CD14-positive monocyte (primary cell): ENCODE data around the gene TMEM238. TPM values are rescaled to one million over a fixed set of nuclear protein-coding genes. Genes with fewer than 3 reads are reported as not detected.
A peak's percentile ranks its signal among the peaks of the same experiment; 100 is the strongest.

Experiments used
- DNase-seq, 3 donors: peaks; one replicate each; pipeline ENCODE4 v3.0.0-alpha.2; 2011 to 2022
- H2AFZ ChIP-seq: 2 replicates; pipeline ENCODE4 v1.6.0; 2012; ENCODE audit warnings: mild to moderate bottlenecking, low read depth, low read length, inconsistent platforms; ENCODE audit not compliant: insufficient read depth, poor library complexity, severe bottlenecking
- H3K27ac ChIP-seq, 2 donors: 1 replicate in 1 of 2; 2 replicates in 1 of 2; pipeline ENCODE4 v1.5.1; 2012 to 2013; ENCODE audit warnings: low read length in 2 of 2, control low read depth in 1 of 2, inconsistent platforms in 1 of 2, low read depth in 1 of 2, mild to moderate bottlenecking in 1 of 2
- H3K27me3 ChIP-seq, 2 donors: one replicate each; pipeline versions ENCODE4 v1.6.0 to v1.6.1; 2011 to 2013; ENCODE audit warnings: low read length in 2 of 2; ENCODE audit not compliant: control insufficient read depth in 2 of 2, insufficient read depth in 2 of 2
- H3K36me3 ChIP-seq, 2 donors: replicated peaks in 1 of 2; 1 replicate in 1 of 2; 2 replicates in 1 of 2; pipeline versions ENCODE4 v1.5.1 to v1.6.1; 2012 to 2013; ENCODE audit warnings: low read length in 2 of 2, control low read depth in 1 of 2, inconsistent platforms in 1 of 2, mild to moderate bottlenecking in 1 of 2; ENCODE audit not compliant: insufficient read depth in 2 of 2, control insufficient read depth in 1 of 2
- H3K4me1 ChIP-seq, 2 donors: 1 replicate in 1 of 2; 2 replicates in 1 of 2; pipeline versions ENCODE4 v1.5.1 to v1.6.1; 2012 to 2013; ENCODE audit warnings: low read length in 2 of 2, control low read depth in 1 of 2, inconsistent platforms in 1 of 2, mild to moderate bottlenecking in 1 of 2, moderate library complexity in 1 of 2; ENCODE audit not compliant: insufficient read depth in 2 of 2, control insufficient read depth in 1 of 2
- H3K4me2 ChIP-seq: replicated peaks from 2 replicates; pipeline ENCODE3; 2012; ENCODE audit warnings: low read length, moderate library complexity, mild to moderate bottlenecking; ENCODE audit not compliant: poor library complexity, severe bottlenecking; ENCODE audit errors: extremely low read depth
- H3K4me3 ChIP-seq, 3 experiments: fragments of 200-600 bp in 1 of 3; sonication (generic) in 1 of 3; replicated peaks in 1 of 3; 1 replicate in 2 of 3; 2 replicates in 1 of 3; pipeline ENCODE4 v1.5.1; 2011 to 2013; ENCODE audit warnings: low read length in 3 of 3, mild to moderate bottlenecking in 3 of 3, control low read depth in 2 of 3, low read depth in 2 of 3, inconsistent platforms in 1 of 3, moderate library complexity in 1 of 3
- H3K79me2 ChIP-seq: 2 replicates; pipeline ENCODE4 v1.6.0; 2012; ENCODE audit warnings: mild to moderate bottlenecking, control low read depth, inconsistent platforms, low read length, moderate library complexity; ENCODE audit not compliant: insufficient read depth
- H3K9ac ChIP-seq: 2 replicates; pipeline ENCODE4 v1.6.0; 2017; ENCODE audit warnings: low read length, mild to moderate bottlenecking; ENCODE audit not compliant: insufficient read depth, poor library complexity, severe bottlenecking
- H3K9me3 ChIP-seq, 2 donors: replicated peaks in 1 of 2; 1 replicate in 1 of 2; 2 replicates in 1 of 2; pipeline versions ENCODE4 v1.5.1 to v1.6.1; 2012 to 2013; ENCODE audit warnings: low read length in 2 of 2, control low read depth in 1 of 2; ENCODE audit not compliant: control insufficient read depth in 1 of 2, insufficient read depth in 1 of 2
- H4K20me1 ChIP-seq: 2 replicates; pipeline ENCODE4 v1.6.0; 2012; ENCODE audit warnings: mild to moderate bottlenecking, low read length, control low read depth, moderate library complexity; ENCODE audit not compliant: insufficient read depth
- H3K27ac Mint-ChIP-seq, 7 donors: one replicate each; pipeline ENCODE4 v1.8.0; 2020; ENCODE audit warnings: mild to moderate bottlenecking in 7 of 7, mixed read lengths in 7 of 7, moderate library complexity in 6 of 7, inconsistent platforms in 2 of 7
- H3K27me3 Mint-ChIP-seq, 3 donors: one replicate each; pipeline ENCODE4 v1.8.0; 2021 to 2022; ENCODE audit warnings: low read depth in 3 of 3, mild to moderate bottlenecking in 3 of 3, mixed read lengths in 3 of 3, moderate library complexity in 3 of 3, inconsistent platforms in 1 of 3
- H3K36me3 Mint-ChIP-seq, 2 donors: one replicate each; pipeline ENCODE4 v1.8.0; 2020; ENCODE audit warnings: mixed read lengths in 2 of 2, inconsistent platforms in 1 of 2, mild to moderate bottlenecking in 1 of 2
- H3K4me1 Mint-ChIP-seq: one replicate; pipeline ENCODE4 v1.8.0; 2020; ENCODE audit warnings: mild to moderate bottlenecking, mixed read lengths
- H3K4me3 Mint-ChIP-seq, 2 donors: one replicate each; pipeline ENCODE4 v1.8.0; 2020; ENCODE audit warnings: mild to moderate bottlenecking in 2 of 2, mixed read lengths in 2 of 2, moderate library complexity in 1 of 2
- H3K9me3 Mint-ChIP-seq, 7 donors: one replicate each; pipeline ENCODE4 v1.8.0; 2020 to 2022; ENCODE audit warnings: mixed read lengths in 7 of 7, mild to moderate bottlenecking in 6 of 7, moderate library complexity in 6 of 7, inconsistent platforms in 2 of 7
- CTCF ChIP-seq: fragments of 200-600 bp; IDR thresholded peaks from one replicate; pipeline ENCODE4 v1.8.0; 2022; ENCODE audit warnings: antibody characterized with exemption, mild to moderate bottlenecking
- WGBS: methylation state at CpG from one replicate; pipeline ENCODE4 v1.1.5; 2013; ENCODE audit warnings: missing lambda C conversion rate; ENCODE audit not compliant: insufficient coverage; 5-methylcytosine and 5-hydroxymethylcytosine counted together
- intact Hi-C, 2 donors: fragments of 100-400 bp; cut with micrococcal nuclease; formaldehyde crosslinking; loops; one replicate each; pipeline versions ENCODE4 v1.15.0 to v1.15.1; 2023
- polyA plus RNA-seq, 3 donors: library from polyadenylated mRNA; depleted of rRNA in 1 of 3; unstranded in 2 of 3; stranded (reverse) in 1 of 3; fragments of 300-500 nt in 2 of 3; fragments of >200 nt in 1 of 3; fragmentation: Illumina TruSeq in 2 of 3; gene quantifications; 1 replicate in 2 of 3; 2 replicates in 1 of 3; pipeline ENCODE4 v1.2.3, GENCODE V29; 2012 to 2021

Gene TMEM238
- polyA plus RNA-seq, 3 donors: not detected

- Histone ChIP-seq H3K9ac (peak within 1 kb of the TSS; percentile 19), H4K20me1 (no peaks in the 10 kb centered on the region), H3K4me1 (peaks cover 22 to 28% of the 10 kb centered on the region in 2 donors), H3K9me3 (peaks cover 0 to 9% of the 10 kb centered on the region in 2 donors), H3K79me2 (no peaks in the 10 kb centered on the region), H3K27ac (no peak within 1 kb of the TSS), H3K36me3 (no peaks in the 10 kb centered on the region), H3K4me2 (peak within 1 kb of the TSS; percentile 88), H3K4me3 (peak within 1 kb of the TSS; percentile 36 to 71 (median 45)), H2AFZ (peak within 1 kb of the TSS; percentile 73), H3K27me3 (peaks cover 13 to 62% of the 10 kb centered on the region in 2 donors)
- peaks cover 57 to 73% (median 59%) of the 10 kb centered on the region in 3 donors for H3K27me3 Mint-ChIP-seq
- H3K4me3 Mint-ChIP-seq: peak within 1 kb of the TSS; percentile 84 to 90
- peaks cover 0 to 11% (median 8%) of the 10 kb centered on the region in 7 donors for H3K9me3 Mint-ChIP-seq
- no peak for DNase-seq
- intact Hi-C loops: loop anchor here in 1 of 2 donors (5.0 kb wide), 1 partner anchor 42 kb away; no protein-coding TSS in a partner anchor
- H3K36me3 Mint-ChIP-seq: peaks cover 5 to 8% of the 10 kb centered on the region in 2 donors
- H3K4me1 Mint-ChIP-seq: peaks cover 33% of the 10 kb centered on the region
- TF ChIP-seq CTCF: no peak
- H3K27ac Mint-ChIP-seq: peak within 1 kb of the TSS in 4 of 7 donors; percentile 41 to 80 (median 64)
- 4% methylated on average over 16 of the region's 43 CpGs for WGBS
Measured at GRCh38 chr19:55354698-55355212, 29.3 kb downstream of the TMEM238 start, which contains the start of gene COX6B2. TSS of gene COX6B2 (minus strand) at chr19:55354719. CDS start at chr19:55354521, 198 bp downstream.

GRCh38 chr19:55353803-55354697, 30.0 kb downstream of the TMEM238 start:
- H3K4me2 ChIP-seq: peak overlapping the region; percentile 88

More at GRCh38 chr19:55353803-55354697, 30.0 kb downstream of the TMEM238 start:
- H4K20me1 ChIP-seq: no peaks in the 10 kb centered on the region
- peak overlapping the region; percentile 36 to 71 (median 45) for H3K4me3 ChIP-seq
- no peak overlapping the region for H3K27ac ChIP-seq
- TF ChIP-seq CTCF: no peak
- H3K4me1 Mint-ChIP-seq: peaks cover 33% of the 10 kb centered on the region
- WGBS: 2% methylated on average over 56 of the region's 72 CpGs
- H3K36me3 ChIP-seq: no peaks in the 10 kb centered on the region
- H3K4me1 ChIP-seq: peaks cover 22 to 28% of the 10 kb centered on the region in 2 donors
- H3K27me3 Mint-ChIP-seq: peaks cover 55 to 75% (median 59%) of the 10 kb centered on the region in 3 donors
- DNase-seq: peak; percentile 38 to 63 (median 55)
- peaks cover 0 to 11% (median 8%) of the 10 kb centered on the region in 7 donors for H3K9me3 Mint-ChIP-seq
- no peaks in the 10 kb centered on the region for H3K79me2 ChIP-seq
- peak overlapping the region; percentile 73 for H2AFZ ChIP-seq
- peak overlapping the region; percentile 84 to 90 for H3K4me3 Mint-ChIP-seq
- peaks cover 13 to 62% of the 10 kb centered on the region in 2 donors for H3K27me3 ChIP-seq
- peaks cover 0 to 9% of the 10 kb centered on the region in 2 donors for H3K9me3 ChIP-seq
- H3K9ac ChIP-seq: peak overlapping the region; percentile 19
- peak overlapping the region in 4 of 7 donors; percentile 41 to 80 (median 64) for H3K27ac Mint-ChIP-seq
- H3K36me3 Mint-ChIP-seq: peaks cover 5 to 8% of the 10 kb centered on the region in 2 donors
- intact Hi-C loops: loop anchor here in 1 of 2 donors (5.0 kb wide), 1 partner anchor 42 kb away; no protein-coding TSS in a partner anchor
